Sciatic nerve (tissue), 2 donors: ENCODE measurements around the gene FBN1. TPM values are rescaled to one million over a fixed set of nuclear protein-coding genes. Genes with fewer than 3 reads are reported as not detected.

ENCODE experiments used
- ATAC-seq: fragments of 200-7000 bp; cut with Tn5 transposase; one replicate; pipeline ENCODE4 v1.9.1; 2020; ENCODE audit warnings: mild to moderate bottlenecking, moderate library complexity
- DNase-seq: peaks from one replicate; pipeline ENCODE4 v3.0.0-alpha.2; 2020; ENCODE audit warnings: low spot score
- intact Hi-C: fragments of 100-400 bp; cut with DNase I; formaldehyde crosslinking; loops from one replicate; pipeline ENCODE4 v1.14.2; 2022
- total RNA-seq: library from RNA; stranded (reverse); fragmentation: NEBNext Ultra II Directional; extraction: Animal tissue kit (Norgen Biotek cat#: 25700); gene quantifications from one replicate; pipeline ENCODE4 v1.2.1, GENCODE V29; 2021
- donor health status: DM: no; HTN: no; CAD: no.
- donor health status: DM: no; HTN: no; CAD: no.

FBN1 gene
- total RNA-seq, 1 donor from 2014 or later, result 135 TPM

GRCh38 chr15:48592933-48593332, 52.6 kb downstream of the FBN1 start:
- ATAC-seq (no peak), DNase-seq (no peak)
- intact Hi-C loops, result no loop called here

- no peak for ATAC-seq
- no peak for DNase-seq
- intact Hi-C loops, result no loop called here
These were observed 53.2 kb downstream of the FBN1 start for GRCh38 chr15:48592221-48592731.

GRCh38 chr15:48590723-48591122, 54.8 kb downstream of the FBN1 start:
- intact Hi-C loops, result no loop called here
- ATAC-seq (no peak), DNase-seq (no peak)

- ATAC-seq (no peak), DNase-seq (no peak)
- intact Hi-C loops, result no loop called here
These were observed 60.5 kb downstream of the FBN1 start for GRCh38 chr15:48584812-48585563.

- intact Hi-C loops, result no loop called here
- DNase-seq, result no peak
- ATAC-seq, result no peak
These were observed 61.3 kb downstream of the FBN1 start for GRCh38 chr15:48584090-48584811.

- DNase-seq (no peak), ATAC-seq (no peak)
- intact Hi-C loops, result no loop called here
These were observed 62.9 kb downstream of the FBN1 start for GRCh38 chr15:48582452-48583247.

GRCh38 chr15:48581219-48581618, 64.3 kb downstream of the FBN1 start:
- intact Hi-C loops, result no loop called here
- DNase-seq (no peak), ATAC-seq (no peak)

GRCh38 chr15:48580736-48581135, 64.8 kb downstream of the FBN1 start:
- no peak for DNase-seq

GRCh38 chr15:48579945-48580671, 65.4 kb downstream of the FBN1 start:
- DNase-seq, result no peak
- intact Hi-C loops, result no loop called here
- peak; percentile 61 for ATAC-seq

More at GRCh38 chr15:48580736-48581135, 64.8 kb downstream of the FBN1 start:
- peak; percentile 22 for ATAC-seq
- intact Hi-C loops, result no loop called here

- no peak for ATAC-seq
- DNase-seq, result no peak
- intact Hi-C loops, result no loop called here
These were observed 66.5 kb downstream of the FBN1 start for GRCh38 chr15:48578965-48579364.

GRCh38 chr15:48577469-48577868, 68.0 kb downstream of the FBN1 start:
- intact Hi-C loops, result no loop called here
- DNase-seq (no peak), ATAC-seq (no peak)

GRCh38 chr15:48574187-48574586, 71.3 kb downstream of the FBN1 start:
- no peak for DNase-seq
- intact Hi-C loops, result no loop called here
- no peak for ATAC-seq

GRCh38 chr15:48573780-48574179, 71.7 kb downstream of the FBN1 start:
- intact Hi-C loops, result no loop called here

GRCh38 chr15:48572823-48573222, 72.7 kb downstream of the FBN1 start:
- no peak for DNase-seq
- intact Hi-C loops, result no loop called here
- ATAC-seq, result no peak

More at GRCh38 chr15:48573780-48574179, 71.7 kb downstream of the FBN1 start:
- DNase-seq (no peak), ATAC-seq (peak; percentile 26)

- no peak for DNase-seq
- ATAC-seq, result no peak
- intact Hi-C loops, result no loop called here
These were observed 74.0 kb downstream of the FBN1 start for GRCh38 chr15:48571510-48571909.

GRCh38 chr15:48570822-48571221, 74.7 kb downstream of the FBN1 start:
- DNase-seq (no peak), ATAC-seq (peak; percentile 32)
- intact Hi-C loops, result no loop called here

- no peak for ATAC-seq
- intact Hi-C loops, result no loop called here
- DNase-seq, result no peak
These were observed 75.8 kb downstream of the FBN1 start for GRCh38 chr15:48569591-48570302.

- ATAC-seq, result no peak
- intact Hi-C loops, result no loop called here
- DNase-seq, result no peak
These were observed 78.8 kb downstream of the FBN1 start for GRCh38 chr15:48566668-48567067.
